GM13976 (cell line): ENCODE measurements around the gene CD3E.

ENCODE experiments used
- DNase-seq: peaks from one replicate; pipeline ENCODE4 v3.0.0; 2012; ENCODE audit warnings: low spot score
- CTCF ChIP-seq: IDR thresholded peaks from 2 replicates; pipeline ENCODE4 v1.5.1; 2012; ENCODE audit warnings: borderline replicate concordance, mild to moderate bottlenecking; ENCODE audit not compliant: insufficient read depth; ENCODE audit errors: extremely low read depth, missing control alignments, control extremely low read depth
- in situ Hi-C: fragments of 300-500 bp; cut with MboI; formaldehyde crosslinking; loops from one replicate; pipeline ENCODE4 v1.12.0; 2022; ENCODE audit warnings: low sequenced_read_pairs, mixed read lengths, inconsistent platforms; ENCODE audit not compliant: unreplicated experiment

The CD3E gene

DNA sequence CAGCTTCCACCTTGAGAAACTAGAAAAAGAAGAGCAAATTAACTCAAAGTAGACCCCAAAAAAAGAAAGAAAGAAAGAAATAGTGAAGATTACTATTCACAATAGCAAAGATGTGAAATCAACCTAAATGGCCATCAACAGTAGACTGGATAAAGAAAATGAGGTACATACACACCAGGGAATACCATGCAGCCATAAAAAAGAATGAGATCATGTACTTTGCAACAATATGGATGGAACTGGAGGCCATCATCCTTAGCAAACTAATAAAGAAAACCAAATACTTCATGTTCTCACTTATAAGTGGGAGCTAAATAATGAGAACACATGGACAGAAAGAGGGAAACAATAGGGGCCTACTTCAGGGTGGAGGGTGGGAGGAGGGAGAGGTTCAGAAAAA, 24.2 kb downstream of the CD3E start:
- no peak for TF ChIP-seq CTCF

DNA sequence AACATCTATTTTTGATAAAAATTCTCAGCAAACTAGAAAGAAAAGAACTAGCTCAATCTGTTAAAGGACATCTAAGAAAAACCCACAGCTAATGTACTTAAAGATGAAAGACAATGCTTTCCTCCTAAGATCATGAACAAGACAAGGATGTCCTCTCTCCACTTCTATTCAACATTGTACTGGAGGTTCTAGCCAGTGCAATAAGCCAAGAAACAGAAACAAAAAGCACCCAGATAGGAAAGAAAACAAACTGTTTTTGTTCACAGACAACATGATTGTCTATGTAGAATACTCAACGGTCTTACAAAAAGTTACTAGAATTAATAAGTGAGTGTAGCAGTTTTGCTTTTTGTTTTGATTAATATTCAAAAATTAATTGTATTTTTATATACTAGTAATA, 30.2 kb downstream of the CD3E start:
- in situ Hi-C loops: no loop called here
- DNase-seq: no peak
- TF ChIP-seq CTCF: no peak

More for the DNA sequence above, 24.2 kb downstream of the CD3E start:
- DNase-seq: no peak
- in situ Hi-C loops: no loop called here

- TF ChIP-seq CTCF: no peak
- peak; percentile 76 for DNase-seq
- in situ Hi-C loops: no loop called here
Measured at GRCh38 chr11:118338637-118339061, 34.1 kb downstream of the CD3E start.

GRCh38 chr11:118339281-118339961, 34.9 kb downstream of the CD3E start:
- in situ Hi-C loops: no loop called here
- TF ChIP-seq CTCF: no peak
- DNase-seq: no peak

- no peak for TF ChIP-seq CTCF
- in situ Hi-C loops: no loop called here
- no peak for DNase-seq
Measured at GRCh38 chr11:118340449-118340848, 35.9 kb downstream of the CD3E start.

- DNase-seq: no peak
- no peak for TF ChIP-seq CTCF
- in situ Hi-C loops: no loop called here
Measured at GRCh38 chr11:118341261-118341660, 36.7 kb downstream of the CD3E start.
